Measurements from ENCODE around the gene GABRA6. TPM values are rescaled to one million over a fixed set of nuclear protein-coding genes. Genes with fewer than 3 reads are reported as not detected.
"Not testable (repeated sequence)": the region's sequence is repeated elsewhere in the genome, so short reads cannot be mapped to it uniquely, and the experiment has no call there.

GABRA6 gene
- total and polyA plus RNA-seq, 4 donors, result not detected

GRCh38 chr5:161645264-161645663 is 40.3 kb upstream of the GABRA6 start:
- Histone ChIP-seq H3K9ac (ENCODE audit: low read depth in 1 of 2, low read length in 2 of 2) (no peak overlapping the region), H3K4me1 (ENCODE audit: control insufficient read depth in 4 of 4, insufficient read depth in 4 of 4, low read length in 3 of 4) (no peaks in the 10 kb centered on the region), H3K36me3 (ENCODE audit: control insufficient read depth in 4 of 4, insufficient read depth in 3 of 4, low read depth in 1 of 4, low read length in 3 of 4) (no peaks in the 10 kb centered on the region), H3K27me3 (ENCODE audit: control insufficient read depth in 4 of 4, insufficient read depth in 4 of 4, low read length in 3 of 4) (no peaks in the 10 kb centered on the region), H3K9me3 (ENCODE audit: control insufficient read depth in 4 of 4, low read length in 3 of 4) (no peaks in the 10 kb centered on the region), H3K4me3 (ENCODE audit: low read depth in 1 of 3, low read length in 3 of 3) (no peak overlapping the region), H3K27ac (ENCODE audit: low read depth in 1 of 2, low read length in 2 of 2) (no peak overlapping the region)
- WGBS, result 78% methylated on average over 1 of the region's 1 CpG
- TF ChIP-seq YY1 (IDR thresholded peaks at IDR 0.05) (no peak), HNF4G (IDR thresholded peaks at IDR 0.05) (no peak), CTCF (IDR thresholded peaks at IDR 0.05; ENCODE audit: low read depth, low read length, missing input control) (no peak), GABPA (IDR thresholded peaks at IDR 0.05 in 1 of 2, conservative IDR thresholded peaks at IDR 0.05 in 1 of 2) (no peak), NR2F2 (IDR thresholded peaks at IDR 0.05) (no peak), TAF1 (conservative IDR thresholded peaks at IDR 0.05) (no peak), JUND (IDR thresholded peaks at IDR 0.05) (no peak), RAD21 (IDR thresholded peaks at IDR 0.05) (no peak), SP1 (IDR thresholded peaks at IDR 0.05) (no peak), RXRA (IDR thresholded peaks at IDR 0.05) (no peak), FOXA2 (IDR thresholded peaks at IDR 0.05) (no peak), HNF4A (conservative IDR thresholded peaks at IDR 0.05) (no peak), ZBTB33 (IDR thresholded peaks at IDR 0.05) (no peak), EGR1 (IDR thresholded peaks at IDR 0.05; ENCODE audit: low read depth in 2 of 2) (no peak)
- TF ChIP-seq, protein P1, sequence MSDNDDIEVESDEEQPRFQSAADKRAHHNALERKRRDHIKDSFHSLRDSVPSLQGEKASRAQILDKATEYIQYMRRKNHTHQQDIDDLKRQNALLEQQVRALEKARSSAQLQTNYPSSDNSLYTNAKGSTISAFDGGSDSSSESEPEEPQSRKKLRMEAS (IDR thresholded peaks at IDR 0.05), result no peak
- TF ChIP-seq, protein P2, sequence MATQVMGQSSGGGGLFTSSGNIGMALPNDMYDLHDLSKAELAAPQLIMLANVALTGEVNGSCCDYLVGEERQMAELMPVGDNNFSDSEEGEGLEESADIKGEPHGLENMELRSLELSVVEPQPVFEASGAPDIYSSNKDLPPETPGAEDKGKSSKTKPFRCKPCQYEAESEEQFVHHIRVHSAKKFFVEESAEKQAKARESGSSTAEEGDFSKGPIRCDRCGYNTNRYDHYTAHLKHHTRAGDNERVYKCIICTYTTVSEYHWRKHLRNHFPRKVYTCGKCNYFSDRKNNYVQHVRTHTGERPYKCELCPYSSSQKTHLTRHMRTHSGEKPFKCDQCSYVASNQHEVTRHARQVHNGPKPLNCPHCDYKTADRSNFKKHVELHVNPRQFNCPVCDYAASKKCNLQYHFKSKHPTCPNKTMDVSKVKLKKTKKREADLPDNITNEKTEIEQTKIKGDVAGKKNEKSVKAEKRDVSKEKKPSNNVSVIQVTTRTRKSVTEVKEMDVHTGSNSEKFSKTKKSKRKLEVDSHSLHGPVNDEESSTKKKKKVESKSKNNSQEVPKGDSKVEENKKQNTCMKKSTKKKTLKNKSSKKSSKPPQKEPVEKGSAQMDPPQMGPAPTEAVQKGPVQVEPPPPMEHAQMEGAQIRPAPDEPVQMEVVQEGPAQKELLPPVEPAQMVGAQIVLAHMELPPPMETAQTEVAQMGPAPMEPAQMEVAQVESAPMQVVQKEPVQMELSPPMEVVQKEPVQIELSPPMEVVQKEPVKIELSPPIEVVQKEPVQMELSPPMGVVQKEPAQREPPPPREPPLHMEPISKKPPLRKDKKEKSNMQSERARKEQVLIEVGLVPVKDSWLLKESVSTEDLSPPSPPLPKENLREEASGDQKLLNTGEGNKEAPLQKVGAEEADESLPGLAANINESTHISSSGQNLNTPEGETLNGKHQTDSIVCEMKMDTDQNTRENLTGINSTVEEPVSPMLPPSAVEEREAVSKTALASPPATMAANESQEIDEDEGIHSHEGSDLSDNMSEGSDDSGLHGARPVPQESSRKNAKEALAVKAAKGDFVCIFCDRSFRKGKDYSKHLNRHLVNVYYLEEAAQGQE (IDR thresholded peaks at IDR 0.05), result no peak
- DNase-seq (ENCODE audit: low spot score), result no peak

DNA sequence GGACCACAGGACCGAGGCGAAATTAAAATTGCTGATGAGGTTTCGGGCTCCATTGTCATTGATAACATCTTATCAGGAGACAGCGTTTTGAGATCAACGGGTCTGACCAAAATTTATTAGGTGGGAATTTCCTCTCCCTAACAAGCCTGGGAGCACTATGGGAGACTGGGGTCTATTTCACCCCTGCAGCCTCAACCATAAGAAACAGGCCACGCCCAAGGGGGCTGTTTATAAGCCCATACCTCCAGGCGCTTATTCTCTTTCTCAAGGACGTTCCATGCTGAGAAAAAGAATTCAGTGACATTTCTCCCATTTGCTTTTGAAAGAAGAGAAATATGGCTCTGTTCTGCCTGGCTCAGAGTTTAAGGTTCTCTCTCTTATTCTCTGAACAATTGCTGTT is 33.6 kb upstream of the GABRA6 start:
- H3K36me3 ChIP-seq (ENCODE audit: control insufficient read depth in 4 of 4, insufficient read depth in 3 of 4, low read depth in 1 of 4, low read length in 3 of 4); H3K9me3 ChIP-seq (ENCODE audit: control insufficient read depth in 4 of 4, low read length in 3 of 4); H3K27ac ChIP-seq (ENCODE audit: low read depth in 1 of 2, low read length in 2 of 2); H3K9ac ChIP-seq (ENCODE audit: low read depth in 1 of 2, low read length in 2 of 2); DNase-seq (ENCODE audit: low spot score); H3K27me3 ChIP-seq (ENCODE audit: control insufficient read depth in 4 of 4, insufficient read depth in 4 of 4, low read length in 3 of 4); H3K4me1 ChIP-seq (ENCODE audit: control insufficient read depth in 4 of 4, insufficient read depth in 4 of 4, low read length in 3 of 4); H3K4me3 ChIP-seq (ENCODE audit: low read depth in 1 of 3, low read length in 3 of 3): not testable (repeated sequence)
- 59% methylated on average over 8 of the region's 8 CpGs for WGBS

Measured in liver (tissue), 9 donors.